NOMO-1 (cell line): Measurements from ENCODE around the gene MIB2.
A peak's percentile ranks its signal among the peaks of the same experiment; 100 is the strongest.
"Not testable (repeated sequence)": the region's sequence is repeated elsewhere in the genome, so short reads cannot be mapped to it uniquely, and the experiment has no call there.

Source experiments
- DNase-seq, 2 experiments: peaks; one replicate each; lab custom pipeline; 2025; ENCODE audit not compliant: unreplicated experiment in 2 of 2; lab: John Stamatoyannopoulos, UW

Gene MIB2

DNA sequence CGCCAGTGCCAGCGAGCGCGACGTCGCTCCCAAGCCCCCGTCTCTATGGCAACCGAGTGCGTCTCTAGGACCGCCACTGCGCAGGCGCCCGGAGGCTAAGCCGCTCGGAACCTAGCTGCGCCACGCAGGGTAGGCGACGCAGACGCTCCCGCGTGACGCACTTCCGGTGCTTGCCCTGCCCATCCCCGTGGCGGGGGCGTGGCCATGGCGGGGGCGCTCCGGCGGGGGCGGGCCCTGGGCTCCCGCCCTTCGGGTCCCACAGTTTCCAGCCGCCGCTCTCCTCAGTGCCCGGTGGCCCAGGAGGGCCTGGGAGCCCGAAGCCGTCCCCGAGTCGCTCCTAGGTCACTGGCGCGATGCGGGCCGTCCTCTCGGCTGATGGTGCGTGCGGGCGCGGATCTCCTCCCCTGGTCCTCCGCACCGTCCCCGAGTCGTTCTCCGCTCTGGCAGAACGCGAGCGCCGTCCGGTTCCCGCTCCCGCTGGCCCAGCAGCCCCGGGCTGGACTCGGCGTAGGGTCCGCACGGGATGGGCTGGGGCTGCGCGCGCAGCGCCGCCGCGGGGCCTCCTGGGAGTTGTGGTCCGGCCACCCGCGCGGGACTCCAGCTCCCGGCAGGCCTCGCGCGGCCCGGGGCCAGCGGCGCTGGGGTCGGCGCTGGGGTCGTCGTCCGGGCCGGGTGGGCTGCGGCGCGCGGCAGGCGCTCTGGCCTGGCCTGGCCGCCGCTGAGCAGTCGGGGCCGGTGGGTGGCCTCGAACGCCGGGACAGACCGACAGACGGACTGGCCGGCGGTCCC is at the start of gene MIB2:
MIB2 (plus strand) TSS at position 245 of the 789 bp plus-strand sequence. CDS start 7,953 bp downstream, outside the sequence.
- peak; percentile 96 to 97 for DNase-seq

DNA sequence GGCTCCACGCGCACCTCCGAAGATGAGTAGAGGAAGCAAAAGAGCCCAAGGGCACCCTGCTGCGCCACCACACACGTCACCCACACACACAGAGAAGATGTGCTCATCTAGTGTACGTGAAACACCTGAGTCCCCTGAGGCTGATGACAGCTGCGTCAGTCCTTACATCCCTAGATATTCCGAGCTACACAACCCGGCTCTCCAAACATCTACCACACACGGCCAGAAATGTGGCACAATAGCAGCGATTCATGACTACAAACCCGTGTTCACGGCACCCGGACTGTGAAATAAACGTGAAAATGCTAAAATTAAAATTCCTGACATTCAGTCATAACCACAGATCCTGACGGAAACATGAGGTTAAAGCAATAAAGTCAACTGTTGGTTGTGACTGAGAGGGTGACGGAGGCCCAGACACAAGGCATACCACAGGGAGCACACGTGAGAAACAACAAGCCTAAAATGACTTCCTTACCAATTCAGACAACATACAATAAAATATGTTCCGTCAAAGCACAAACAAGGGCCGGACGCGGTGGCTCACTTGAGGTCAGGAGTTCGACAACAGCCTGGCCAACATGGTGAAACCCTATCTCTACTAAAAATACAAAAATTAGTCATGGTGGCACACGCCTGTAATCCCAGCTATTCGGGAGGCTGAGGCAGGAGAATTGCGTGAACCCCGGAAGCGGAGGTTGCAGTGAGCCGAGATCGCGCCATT is 48.0 kb upstream of the MIB2 start:
- DNase-seq = no peak

DNA sequence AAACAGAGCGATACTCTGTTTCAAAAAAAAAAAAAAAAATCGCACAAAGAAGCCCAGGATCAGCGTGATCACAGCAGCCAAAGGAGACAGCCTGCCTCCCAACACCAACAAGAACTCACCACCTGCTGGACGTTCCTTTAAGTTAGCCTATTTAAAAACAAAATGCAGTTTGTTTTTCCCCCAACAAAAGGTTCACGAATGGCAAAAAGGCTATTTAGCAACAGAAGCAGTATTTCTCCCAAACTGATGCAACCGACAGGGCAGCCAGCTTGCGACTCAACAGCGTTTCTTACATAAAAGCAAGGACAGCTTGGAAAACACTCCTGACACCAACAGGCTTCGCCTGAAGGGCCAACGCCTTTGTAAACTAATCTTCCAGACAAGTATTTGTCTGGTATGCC is 47.4 kb upstream of the MIB2 start:
- no peak for DNase-seq

DNA sequence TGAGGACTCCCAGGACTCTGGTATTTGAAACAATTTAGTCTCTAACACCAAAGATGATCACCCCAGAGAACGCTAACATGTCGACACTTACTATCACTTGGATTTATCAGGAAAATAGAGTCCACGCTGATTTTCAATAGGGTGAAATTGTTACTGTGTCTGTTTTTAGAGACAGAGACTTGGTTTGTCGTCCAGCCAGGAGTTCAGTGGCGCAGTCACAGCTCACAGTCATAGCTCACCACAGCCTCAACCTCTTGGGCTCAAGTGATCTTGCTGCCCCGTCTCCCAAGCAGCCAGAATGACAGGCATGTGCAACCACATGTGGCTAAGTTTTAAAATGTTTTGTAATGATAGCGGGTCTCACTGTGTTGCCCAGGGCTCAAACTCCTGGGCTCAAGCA is 46.0 kb upstream of the MIB2 start:
- no peak for DNase-seq

DNA sequence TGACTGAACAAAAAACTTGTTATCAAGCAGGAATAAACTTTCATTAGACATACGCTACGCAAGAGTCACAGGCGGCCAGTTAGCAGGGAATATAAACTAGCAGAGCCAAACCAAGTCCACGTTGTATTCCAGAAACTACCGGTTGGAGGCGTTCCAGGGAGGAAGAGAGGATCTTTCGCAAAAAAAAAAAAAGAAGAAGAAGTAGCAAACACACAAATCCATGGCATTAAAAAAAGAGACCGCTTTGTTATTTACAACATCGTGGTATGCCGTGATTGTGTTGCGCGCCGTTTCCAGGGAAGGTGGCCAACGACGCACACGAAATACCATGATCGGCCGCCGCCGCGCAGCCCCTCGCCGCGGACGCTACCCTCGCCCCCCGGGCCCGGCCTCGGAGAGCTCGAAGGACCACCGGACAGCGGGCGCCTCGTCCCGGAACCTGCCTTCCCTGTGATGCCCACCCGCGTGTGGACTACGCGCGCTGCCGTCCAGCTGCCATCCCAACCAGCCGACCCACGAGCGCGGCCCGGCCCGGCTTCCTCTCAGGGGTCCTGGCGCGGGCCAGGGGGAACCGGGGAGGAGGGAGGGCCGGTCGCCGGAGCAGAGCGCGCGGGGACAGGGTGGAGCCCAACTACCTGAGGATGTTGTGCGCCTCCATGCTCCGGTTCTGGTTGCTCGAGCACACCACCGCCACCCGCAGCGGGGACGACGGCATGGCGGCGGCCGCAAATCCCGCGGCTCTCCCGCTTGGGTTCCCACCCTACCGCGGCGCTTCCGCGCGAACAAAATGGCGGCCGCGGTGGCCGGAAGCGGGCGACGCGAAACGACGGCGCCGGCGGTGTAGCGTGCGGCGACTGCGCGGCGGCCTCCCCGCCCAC is 41.2 kb upstream of the MIB2 start:
- DNase-seq = peak; percentile 70 to 83

DNA sequence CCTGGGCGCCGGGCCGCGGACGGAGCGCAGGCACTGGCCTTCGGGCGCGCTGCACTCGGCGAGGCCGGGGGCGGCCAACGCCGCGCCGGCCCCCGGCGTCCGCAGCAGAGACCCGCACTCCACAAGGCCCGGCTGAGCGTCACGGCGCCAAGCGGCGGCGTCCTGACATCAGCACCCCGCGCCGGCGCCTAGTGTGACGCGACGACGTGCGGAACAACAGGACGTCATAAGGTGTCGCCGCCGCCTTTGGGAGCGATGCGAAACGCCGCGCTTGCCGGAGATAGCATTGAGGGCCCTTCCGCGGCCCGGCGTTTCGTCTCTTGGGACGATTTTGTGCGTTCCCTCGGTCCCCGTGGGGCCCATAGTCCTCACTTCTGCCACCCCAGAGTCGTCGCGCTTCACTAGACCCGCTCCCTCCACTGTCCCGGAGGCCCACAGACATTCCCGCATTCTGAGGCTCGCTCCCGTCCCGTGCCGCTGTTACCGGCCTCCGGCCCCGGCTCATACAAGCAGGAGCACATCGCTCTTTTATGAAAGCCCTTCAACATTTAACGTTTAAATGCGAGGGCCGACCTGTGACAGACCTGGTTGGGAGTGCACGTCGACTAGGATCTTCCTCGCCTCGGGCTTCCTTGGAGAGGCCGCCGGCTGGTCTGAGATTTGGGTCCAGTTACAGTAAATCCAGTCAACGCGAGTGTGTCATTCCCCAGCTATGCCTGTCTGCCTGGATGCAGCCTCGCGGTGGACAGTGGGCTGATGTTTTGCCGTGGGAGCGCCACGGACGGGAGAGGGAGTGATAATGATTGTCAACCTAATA is 40.4 kb upstream of the MIB2 start, which contains the start of gene SSU72:
SSU72 (minus strand) TSS at position 143 of the 817 bp plus-strand sequence. CDS start 306 bp downstream, outside the sequence.
- peak; percentile 80 to 91 for DNase-seq

DNA sequence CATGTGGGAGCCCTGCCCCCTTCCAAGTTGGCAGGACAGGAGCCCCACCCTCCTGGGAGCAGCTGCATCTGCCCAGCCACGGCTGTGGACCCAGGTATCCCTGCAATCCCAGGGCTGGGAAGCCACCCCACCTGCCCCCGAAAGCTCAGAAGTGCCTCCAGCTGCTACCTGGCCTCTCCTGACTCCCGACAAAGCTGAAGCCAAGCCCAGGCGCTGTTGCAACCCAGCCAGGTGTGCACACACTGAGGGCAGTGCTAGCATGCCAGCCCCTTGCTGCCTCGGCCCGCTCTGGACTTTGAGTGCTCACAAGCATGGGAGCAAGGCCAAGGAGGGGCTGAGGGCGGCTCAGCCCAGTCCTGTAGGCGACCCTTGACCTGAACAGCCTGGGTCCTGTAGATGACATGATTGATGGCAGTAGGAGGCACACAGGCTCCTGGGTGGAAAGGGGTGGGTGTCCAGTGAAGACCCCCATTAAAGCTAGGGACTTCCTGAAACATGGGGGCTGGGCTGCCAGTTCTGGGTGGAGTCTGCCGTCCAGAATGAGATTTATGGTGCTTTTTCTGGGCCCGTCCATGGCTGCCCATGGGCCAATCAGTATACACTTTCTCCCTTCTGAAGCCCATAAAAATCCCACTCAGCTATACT is 37.8 kb upstream of the MIB2 start:
- no peak for DNase-seq

DNA sequence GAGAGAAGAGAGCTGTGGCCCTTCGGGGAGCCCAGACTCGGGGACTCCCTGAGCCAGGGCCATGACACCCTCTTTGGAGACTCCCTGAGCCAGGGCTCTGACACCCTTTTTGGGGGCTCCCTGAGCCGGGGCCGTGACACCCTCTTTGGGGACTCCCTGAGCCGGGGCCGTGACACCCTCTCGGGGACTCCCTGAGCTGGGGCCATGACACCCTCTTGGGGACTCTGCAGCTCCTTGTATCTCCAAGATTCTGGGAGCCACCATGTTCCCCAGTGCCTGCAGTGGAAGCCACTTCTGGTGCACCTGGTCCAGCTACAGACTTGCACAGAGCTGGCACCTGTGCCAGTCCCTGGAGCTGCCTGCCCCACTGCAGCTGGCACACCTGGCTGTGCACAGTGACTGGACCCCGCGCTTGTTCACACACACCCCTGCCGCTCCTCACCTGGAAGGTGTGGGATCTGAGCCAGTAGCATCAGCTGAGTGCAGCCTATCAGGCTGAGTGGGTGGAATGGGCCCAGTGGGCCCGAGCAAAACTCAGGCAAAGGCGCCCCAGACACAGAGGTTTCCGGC is 36.8 kb upstream of the MIB2 start:
- DNase-seq = no peak

DNA sequence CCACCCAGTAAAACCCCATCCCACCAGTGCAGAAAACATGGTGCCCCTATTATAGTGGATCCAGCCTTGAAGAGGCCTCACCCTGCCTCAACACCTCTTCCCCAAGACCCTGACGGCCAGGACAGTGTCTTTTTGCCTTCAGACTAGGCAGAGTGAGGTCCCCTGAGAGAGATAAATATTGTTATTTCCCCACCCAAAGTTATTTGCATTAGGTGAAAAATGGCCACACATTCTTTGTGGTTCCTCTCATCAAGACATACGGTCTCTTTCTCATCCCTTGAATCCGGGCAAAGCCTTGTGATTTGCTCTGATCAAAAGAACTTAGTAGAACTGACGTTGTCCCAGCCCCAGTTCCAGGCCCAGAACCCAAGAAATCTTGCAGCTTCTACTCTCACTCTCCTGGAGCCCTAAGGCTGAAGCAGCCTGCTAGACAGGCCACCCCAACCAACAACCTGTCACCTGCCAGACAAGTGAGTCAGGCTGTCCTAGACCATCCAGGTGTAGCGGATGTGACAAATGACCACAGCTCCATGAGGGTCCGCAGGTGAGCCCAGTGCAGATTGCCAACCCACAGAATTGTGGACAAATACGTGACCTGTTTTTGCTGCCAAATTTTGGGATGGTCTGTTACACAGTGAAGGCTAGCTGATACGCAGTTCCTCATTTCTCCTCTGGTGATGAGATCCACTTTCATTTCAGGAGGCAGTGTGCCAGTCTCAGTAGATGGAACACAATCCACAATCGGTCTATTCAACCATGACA is 32.5 kb upstream of the MIB2 start:
- DNase-seq = no peak

DNA sequence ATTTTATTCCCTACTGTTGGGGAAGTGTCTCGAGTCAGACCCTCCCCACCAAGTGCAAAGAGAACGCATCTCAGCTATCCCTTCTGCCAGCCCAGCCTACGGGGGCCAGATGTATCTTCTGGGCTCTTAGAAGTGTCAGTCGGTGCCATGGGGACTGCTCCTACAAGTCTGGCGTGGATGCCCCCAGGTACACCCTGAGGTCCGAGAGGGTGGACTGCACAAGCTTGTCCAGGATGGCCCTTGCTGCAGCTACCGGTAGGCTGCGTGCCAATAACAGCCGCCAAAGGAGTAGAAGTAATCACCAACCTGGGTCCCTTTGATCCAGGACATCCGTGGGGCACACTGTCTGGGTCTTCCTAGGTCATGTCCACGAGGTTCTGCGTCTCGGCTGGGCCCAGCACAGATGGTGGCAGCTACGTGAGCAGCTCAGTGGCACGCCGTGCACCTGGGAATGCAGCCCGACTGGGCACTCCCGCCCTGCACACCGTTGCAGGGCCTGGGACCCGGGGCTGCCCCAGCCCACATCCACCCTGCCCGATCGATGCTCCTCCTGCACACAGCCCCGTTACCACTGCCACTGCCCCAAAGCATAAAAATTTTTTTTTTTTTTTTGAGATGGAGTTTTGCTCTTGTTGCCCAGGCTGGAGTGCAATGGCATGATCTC is 31.8 kb upstream of the MIB2 start:
- DNase-seq = no peak

DNA sequence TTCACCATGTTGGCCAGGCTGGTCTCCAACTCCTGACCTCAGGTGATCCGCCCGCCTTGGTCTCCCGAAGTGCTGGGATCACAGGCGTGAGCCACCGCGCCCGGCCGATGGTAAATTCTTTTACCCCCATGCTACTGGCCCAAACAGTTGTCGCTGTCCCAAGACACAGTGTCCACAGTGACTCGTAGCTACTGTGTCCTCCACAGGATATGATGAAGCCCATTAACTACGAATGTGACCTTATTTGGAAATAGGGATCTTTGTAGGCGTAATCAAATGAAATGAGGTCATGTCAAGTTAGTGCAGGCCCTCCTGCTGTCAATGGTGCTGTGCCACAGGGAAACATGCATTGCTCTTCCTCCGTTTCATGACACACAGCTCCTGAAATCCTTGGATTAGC is 23.8 kb upstream of the MIB2 start:
- DNase-seq = no peak

DNA sequence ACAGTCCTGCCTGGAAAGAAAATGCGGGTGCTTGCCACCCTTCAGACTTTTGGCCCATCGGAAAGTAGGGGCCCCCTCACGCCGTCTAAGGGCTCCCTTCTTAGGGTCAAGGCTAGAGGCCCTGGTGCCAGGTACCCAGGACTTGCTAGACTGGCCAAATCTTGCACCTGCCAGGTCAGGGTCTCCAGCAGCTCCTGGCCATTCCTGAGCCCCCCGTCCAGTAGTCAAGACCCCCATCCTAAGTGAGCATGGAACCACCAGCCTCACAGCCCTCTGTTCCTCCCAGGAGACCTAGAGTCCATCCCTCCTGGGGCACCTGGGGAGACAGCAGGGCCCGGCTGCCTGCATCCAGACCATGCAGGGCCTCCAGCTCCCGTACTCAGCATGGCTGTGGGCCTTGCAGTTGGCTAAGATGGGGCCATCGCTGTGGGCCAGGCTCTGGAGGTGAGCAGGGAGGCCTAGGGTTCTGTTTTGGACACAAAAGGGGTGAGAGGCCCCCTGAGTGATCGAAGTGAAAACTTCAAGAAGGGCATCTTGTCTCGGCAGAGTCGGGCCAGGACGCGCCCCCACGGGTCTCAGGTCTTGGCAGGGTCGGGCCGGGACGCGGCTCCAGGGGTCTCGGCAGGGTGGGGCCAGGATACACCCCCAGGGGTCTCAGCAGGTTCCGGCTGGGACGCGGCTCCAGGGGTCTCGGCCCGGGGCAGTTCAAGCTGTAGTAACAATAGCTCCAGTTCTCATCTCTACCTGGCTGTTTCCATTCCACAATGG is 21.3 kb upstream of the MIB2 start:
- no peak for DNase-seq

DNA sequence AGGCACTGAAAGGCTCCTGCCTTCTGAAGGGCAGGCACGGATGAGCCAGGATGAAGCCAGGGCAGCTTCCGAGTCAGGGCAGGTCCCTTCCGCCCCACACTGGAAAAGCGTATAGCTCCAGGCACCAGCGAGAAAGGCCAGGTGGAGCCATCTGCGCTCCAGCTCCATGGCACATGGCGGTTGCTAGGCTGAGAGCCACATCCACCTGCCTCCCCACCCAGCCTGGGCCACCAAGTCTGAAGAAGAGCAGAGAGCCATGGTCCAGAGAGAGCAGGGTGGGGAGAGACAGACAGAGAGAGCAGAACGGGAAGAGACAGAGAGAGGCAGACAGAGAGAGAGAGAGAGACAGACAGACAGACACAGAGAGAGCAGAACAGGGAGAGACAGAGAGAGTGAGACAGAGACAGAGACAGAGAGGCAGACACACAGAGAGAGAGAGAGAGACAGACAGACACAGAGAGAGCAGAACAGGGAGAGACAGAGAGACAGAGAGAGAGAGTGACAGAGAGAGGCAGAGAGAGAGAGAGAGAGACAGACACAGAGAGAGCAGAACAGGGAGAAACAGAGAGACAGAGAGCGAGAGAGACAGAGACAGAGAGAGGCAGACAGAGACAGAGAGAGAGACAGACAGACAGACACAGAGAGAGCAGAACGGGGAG is 20.6 kb upstream of the MIB2 start:
- DNase-seq = no peak

DNA sequence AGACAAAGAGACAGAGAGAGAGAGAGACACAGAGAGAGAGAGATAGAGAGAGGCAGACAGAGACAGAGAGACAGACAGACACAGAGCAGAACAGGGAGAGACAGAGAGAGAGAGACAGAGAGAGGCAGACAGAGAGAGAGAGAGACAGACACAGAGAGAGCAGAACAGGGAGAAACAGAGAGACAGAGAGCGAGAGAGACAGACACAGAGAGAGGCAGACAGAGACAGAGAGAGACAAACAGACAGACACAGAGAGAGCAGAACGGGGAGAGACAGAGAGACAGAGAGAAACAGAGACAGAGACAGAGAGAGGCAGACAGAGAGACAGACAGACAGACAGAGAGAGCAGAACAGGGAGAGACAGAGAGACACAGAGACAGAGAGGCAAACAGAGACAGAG is 20.0 kb upstream of the MIB2 start:
- not testable (repeated sequence) for DNase-seq

DNA sequence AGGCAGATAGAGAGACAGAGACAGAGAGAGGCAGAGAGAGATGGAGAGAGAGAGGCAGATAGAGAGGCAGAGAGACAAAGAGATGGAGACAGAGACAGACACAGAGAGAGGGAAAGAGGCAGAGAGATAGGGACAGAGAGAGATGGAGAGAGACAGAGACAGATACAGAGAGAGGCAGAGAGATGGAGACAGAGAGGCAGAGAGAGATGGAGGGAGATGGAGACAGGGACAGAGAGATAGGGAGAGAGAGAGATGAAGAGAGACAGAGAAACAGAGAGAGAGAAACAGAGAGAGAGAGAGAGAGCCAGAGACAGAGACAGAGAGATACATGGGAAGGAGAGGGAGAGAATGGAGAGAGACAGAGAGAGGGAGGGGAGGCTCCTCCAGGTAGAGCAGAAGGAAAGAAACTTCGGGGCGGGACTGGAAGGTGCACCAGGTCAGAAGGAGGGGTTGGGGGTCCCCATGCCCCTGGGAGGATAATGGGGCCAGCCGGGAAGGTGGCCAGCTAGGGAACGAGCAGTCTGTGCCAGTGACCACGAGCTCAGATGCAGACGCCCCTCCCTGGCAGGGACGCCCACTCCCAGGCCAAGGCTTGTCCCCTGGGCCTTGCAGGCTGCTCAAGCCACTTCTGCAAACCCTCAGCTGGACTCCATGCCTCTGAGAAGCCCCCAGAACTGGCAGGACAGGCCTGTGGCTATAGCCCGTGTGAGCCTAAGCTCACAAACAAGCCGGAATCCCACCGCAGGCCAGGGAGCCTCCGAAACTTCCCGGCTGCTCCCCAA is 18.6 kb upstream of the MIB2 start:
- no peak for DNase-seq

DNA sequence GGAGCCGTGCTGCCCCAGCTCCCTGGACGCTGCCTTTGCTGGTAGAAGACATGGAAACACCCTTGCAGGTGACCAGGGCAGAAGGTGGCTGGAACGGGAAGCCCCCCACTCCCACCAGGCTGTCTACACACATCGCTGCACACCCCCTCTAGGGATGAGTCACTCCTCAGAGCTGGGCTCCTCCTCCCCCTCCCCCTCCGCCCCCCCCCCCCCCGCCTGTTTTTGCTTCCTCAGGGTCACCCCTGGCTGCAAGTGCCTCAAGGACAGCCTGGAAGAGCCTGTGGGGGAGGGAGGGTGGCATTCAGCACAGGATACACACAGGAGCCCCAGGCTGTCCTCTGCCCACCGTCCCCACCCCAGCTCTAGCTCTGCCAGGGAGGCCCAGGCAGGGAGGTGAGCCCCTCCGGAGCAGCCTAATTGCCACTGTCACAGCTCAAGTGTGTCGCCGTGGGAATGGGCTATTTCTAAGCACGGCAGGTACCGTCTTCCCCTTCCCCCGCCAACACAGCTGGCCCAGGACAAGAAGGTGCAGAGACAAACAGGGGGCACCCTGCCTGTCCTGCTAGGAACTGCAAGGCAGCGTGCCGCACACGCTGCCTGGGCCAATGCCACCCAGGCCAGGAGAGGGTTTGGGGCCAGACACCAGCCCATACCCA is 17.9 kb upstream of the MIB2 start:
- no peak for DNase-seq
